ENCODE results near the gene SEC24B.
"Not testable (repeated sequence)": the region's sequence is repeated elsewhere in the genome, so short reads cannot be mapped to it uniquely, and the experiment has no call there.

Gene SEC24B

DNA sequence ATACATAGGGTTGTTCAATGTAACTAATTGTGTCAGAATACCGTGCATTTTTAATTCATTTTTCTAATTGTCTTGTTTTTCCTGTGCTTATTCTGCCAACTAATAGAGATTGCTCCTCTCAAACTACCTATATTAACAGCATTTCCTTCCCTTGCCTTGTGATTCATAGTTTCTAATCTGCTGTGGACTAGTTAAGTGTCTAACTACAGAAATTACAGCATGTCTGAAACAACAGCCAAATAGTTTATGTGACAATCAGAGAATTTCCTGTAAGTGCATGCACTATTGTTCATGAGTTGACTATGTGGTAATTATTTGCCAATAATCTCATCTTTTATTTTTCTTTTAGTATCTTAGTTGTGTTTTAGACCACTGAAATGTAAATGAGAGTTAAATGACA lies 4.1 kb upstream of the SEC24B start:
- DNase-seq (ENCODE audit: extremely low spot score, insufficient read length, low read depth) (no peak), FAIRE-seq (no peak)

DNA sequence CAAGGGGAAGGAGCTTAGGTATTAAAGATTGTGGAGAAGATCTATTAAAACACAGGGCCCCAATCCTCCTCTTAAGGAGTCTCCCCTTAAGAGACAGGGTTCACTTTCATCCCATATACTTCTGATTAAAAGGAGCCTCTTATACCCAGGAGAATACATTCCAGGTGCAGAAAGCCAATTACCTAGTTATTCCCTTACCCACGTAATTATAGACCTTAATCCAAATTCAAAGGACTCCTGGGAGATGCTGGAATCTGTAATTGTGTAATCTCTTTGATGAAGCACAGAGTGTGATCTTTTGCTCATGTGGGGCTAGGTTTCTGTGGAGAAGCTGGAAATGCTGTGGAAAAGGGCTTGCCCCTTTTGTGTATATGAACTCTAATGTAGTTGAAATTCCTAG lies 1.4 kb upstream of the SEC24B start:
- no peak for DNase-seq (ENCODE audit: extremely low spot score, insufficient read length, low read depth)
- FAIRE-seq, result no peak

DNA sequence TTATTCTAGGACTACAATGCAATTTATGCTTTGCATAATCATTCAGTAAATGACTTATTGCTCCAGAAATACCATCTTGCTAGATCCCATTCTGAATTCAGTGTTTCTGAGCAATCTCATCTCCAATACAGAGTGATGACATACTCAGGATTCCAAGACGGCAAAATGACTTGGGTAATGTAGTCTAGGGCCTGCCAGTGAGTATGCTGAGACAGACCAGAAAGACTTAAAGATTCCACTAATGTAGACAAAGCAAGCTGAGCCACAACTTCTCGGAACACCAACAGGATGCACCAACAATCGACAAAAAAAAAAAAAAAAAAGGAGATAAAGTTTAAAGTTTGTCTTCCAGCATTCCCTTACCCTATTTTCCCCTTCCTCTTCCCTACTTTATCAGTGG lies 919 bp upstream of the SEC24B start:
- no peak for DNase-seq (ENCODE audit: extremely low spot score, insufficient read length, low read depth)
- FAIRE-seq, result no peak

GRCh38 chr4:109434007-109434971 lies 674 bp downstream of the SEC24B start:
- DNase-seq (ENCODE audit: extremely low spot score, insufficient read length, low read depth) (no peak), FAIRE-seq (peak; percentile 47)

GRCh38 chr4:109435635-109436034 lies 2.0 kb downstream of the SEC24B start:
- FAIRE-seq, result no peak

DNA sequence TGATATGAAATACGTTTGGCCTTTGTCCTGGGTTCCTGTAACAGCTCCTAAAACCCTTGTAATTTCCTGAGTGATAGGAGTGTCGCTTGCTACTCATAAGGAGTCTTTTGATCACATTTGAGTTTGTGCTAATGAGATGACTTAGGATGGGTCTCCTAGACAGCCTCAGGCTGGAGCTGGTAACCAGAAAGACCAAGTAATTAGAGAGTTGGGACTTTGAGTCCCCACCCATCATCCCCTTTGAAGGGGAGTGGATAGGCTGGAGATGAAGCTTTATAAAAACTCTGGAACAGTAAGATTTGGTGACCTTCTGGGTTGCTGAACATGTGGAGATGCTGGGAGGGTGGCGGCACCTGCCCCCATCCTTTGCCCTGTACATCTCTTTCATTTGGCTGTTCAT lies 2.9 kb downstream of the SEC24B start:
- no peak for DNase-seq (ENCODE audit: extremely low spot score, insufficient read length, low read depth)
- no peak for FAIRE-seq

More at GRCh38 chr4:109435635-109436034, 2.0 kb downstream of the SEC24B start:
- no peak for DNase-seq (ENCODE audit: extremely low spot score, insufficient read length, low read depth)

- FAIRE-seq, result no peak
- DNase-seq (ENCODE audit: extremely low spot score, insufficient read length, low read depth), result no peak
Measured at GRCh38 chr4:109440948-109441347, 7.3 kb downstream of the SEC24B start.

GRCh38 chr4:109441862-109442458 lies 8.3 kb downstream of the SEC24B start:
- DNase-seq (ENCODE audit: extremely low spot score, insufficient read length, low read depth), result no peak
- no peak for FAIRE-seq

GRCh38 chr4:109444182-109444844 lies 10.7 kb downstream of the SEC24B start:
- FAIRE-seq, result no peak
- no peak for DNase-seq (ENCODE audit: extremely low spot score, insufficient read length, low read depth)

- no peak for FAIRE-seq
- DNase-seq (ENCODE audit: extremely low spot score, insufficient read length, low read depth), result no peak
Measured at GRCh38 chr4:109447278-109447677, 13.7 kb downstream of the SEC24B start.

- FAIRE-seq (no peak), DNase-seq (ENCODE audit: extremely low spot score, insufficient read length, low read depth) (no peak)
Measured at GRCh38 chr4:109451544-109452273, 18.1 kb downstream of the SEC24B start.

DNA sequence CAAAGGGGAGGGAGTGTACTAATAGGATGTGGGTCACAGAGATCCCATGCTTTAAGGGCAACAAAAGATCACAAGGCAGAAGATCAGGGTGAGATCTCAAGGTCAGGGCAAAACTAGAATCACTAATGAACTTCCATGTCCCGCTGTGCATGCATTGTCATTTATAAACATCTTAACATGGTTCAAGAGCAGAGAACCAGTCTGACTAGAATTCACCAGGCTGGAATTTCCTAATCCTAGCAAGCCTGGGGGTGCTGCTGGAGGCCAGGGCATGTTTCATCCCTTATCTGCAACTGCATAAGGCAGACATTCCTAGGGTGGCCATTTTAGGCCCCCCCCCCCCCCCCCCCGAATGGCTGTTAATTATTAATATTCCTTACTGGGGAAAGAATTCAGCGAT lies 19.5 kb downstream of the SEC24B start:
- not testable (repeated sequence) for FAIRE-seq; DNase-seq (ENCODE audit: extremely low spot score, insufficient read length, low read depth)

GRCh38 chr4:109462297-109462696 lies 28.7 kb downstream of the SEC24B start:
- FAIRE-seq (peak; percentile 82), DNase-seq (ENCODE audit: extremely low spot score, insufficient read length, low read depth) (no peak)

DNA sequence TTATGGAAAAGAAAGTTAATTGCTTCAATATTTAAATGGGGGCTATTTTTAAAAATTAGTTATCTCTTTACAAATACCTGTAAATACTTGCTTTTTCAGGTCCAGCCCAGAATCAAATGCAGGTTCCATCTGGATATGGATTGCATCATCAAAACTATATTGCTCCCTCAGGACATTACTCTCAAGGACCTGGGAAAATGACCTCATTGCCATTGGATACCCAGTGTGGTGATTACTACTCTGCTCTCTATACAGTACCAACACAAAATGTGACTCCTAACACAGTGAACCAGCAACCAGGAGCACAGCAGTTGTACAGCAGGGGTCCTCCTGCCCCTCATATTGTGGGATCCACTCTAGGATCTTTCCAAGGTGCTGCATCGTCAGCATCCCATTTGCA lies 29.2 kb downstream of the SEC24B start:
- DNase-seq (ENCODE audit: extremely low spot score, insufficient read length, low read depth) (no peak), FAIRE-seq (no peak)

DNA sequence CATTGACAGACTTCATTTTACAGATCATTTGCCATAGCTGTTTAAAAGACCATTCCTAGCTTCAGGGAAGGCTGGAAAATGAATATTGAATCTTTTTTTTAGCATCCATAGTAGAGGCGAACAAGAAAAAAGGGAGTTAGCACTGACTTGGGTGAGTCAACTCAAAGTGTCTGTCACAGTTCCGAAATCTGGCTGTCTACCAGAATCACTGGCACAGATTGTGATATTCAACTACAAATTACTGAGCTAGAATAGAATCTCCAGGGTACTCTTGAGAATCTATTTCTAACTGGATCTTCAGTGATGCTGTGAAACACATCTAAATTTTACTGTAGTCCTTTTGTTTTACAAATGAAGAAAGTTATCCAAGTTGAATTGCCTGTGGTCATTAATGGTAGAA lies 31.5 kb downstream of the SEC24B start:
- no peak for FAIRE-seq

DNA sequence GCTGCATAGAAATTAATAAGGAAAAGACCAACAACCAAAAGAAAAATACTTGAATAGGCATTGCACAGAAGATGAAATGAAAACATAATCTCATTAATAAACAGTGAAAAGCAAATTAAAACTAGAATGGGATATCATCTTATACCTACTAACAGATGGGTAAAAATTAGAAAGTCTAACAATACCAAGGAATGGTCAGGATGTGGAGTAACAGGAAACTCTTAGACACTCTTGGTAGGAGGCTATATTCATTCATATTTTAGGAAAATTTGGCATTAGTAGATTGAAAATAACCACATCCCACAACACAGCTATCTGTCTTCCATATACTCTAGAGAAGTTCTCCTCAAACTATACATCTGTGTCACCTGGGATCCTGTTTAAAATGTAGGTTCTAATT lies 36.3 kb downstream of the SEC24B start:
- FAIRE-seq (no peak), DNase-seq (ENCODE audit: extremely low spot score, insufficient read length, low read depth) (no peak)

More for the DNA sequence above, 31.5 kb downstream of the SEC24B start:
- DNase-seq (ENCODE audit: extremely low spot score, insufficient read length, low read depth), result no peak

DNA sequence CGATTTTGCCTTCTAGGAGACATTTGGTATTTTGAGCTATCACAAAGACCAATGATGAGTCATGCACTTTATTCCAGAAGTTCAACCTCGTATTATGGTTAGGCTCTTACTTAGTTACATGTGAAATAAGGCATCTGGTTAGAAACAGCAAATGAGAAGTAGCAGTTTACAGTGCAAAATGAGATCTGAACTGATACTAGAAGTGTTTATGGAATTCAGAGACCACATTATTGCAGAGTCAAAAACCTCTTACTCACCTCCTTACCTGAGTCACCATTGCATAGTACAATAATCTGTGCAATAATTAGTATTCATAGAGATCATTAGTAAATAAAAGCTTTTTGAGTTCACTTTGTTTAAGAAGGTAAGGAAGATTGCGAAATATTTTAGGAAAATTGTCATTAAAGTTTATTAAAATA lies 38.7 kb downstream of the SEC24B start:
- DNase-seq (ENCODE audit: extremely low spot score, insufficient read length, low read depth), result no peak

GRCh38 chr4:109473824-109474223 lies 40.2 kb downstream of the SEC24B start:
- DNase-seq (ENCODE audit: extremely low spot score, insufficient read length, low read depth), result no peak
- no peak for FAIRE-seq

More for the DNA sequence above, 38.7 kb downstream of the SEC24B start:
- FAIRE-seq, result no peak

GRCh38 chr4:109486007-109486406 lies 52.4 kb downstream of the SEC24B start:
- no peak for FAIRE-seq

DNA sequence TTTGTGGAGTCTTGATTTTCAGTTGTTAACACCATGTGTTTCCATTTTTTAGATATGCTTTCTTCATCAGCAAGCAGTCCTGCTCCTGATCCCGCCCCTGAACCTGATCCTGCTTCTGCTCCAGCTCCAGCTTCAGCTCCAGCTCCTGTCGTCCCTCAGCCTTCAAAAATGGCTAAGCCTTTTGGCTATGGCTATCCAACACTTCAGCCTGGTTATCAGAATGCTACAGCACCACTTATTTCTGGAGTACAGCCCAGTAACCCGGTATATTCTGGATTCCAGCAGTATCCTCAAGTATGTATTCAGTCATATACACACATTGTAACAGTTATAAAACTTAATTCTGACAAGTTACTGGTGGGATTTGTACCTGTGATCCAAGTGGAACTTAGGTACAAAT lies 60.9 kb downstream of the SEC24B start:
- DNase-seq (ENCODE audit: extremely low spot score, insufficient read length, low read depth) (no peak), FAIRE-seq (no peak)

More at GRCh38 chr4:109486007-109486406, 52.4 kb downstream of the SEC24B start:
- DNase-seq (ENCODE audit: extremely low spot score, insufficient read length, low read depth), result no peak
